MM.1S (cell line): ENCODE results near the gene ANKRD44.

ENCODE experiments used
- CTCF ChIP-seq: fragments of 300-600 bp; sonication (generic); IDR thresholded peaks from 2 replicates; pipeline ENCODE4 v1.5.1; 2016; ENCODE audit warnings: antibody characterized with exemption, low read length, mixed read lengths
- EZH2 ChIP-seq: fragments of 300-600 bp; sonication (generic); optimal IDR thresholded peaks from 2 replicates; pipeline ENCODE3; 2017; ENCODE audit warnings: low read depth, mild to moderate bottlenecking, antibody characterized with exemption, low read length, mixed read lengths

DNA sequence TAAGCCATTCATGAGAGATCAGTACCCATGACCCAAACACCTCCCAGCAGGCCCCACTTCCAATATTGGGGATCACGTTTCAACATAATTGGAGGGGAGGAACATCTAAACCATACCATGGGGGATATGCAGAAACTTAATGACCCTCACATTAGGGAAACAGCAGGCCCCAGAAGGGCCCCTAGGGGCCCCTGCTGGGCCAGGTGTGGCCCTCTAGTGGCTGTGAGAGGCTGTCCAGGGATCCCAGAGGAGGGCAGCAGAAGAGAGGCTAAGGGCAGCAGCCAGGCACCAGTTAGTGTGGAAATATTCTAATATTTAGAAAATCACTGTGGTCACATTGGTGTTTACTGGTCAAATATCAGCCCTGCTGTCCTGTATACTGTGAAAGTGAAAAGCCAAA is 49.3 kb upstream of the ANKRD44 start:
- TF ChIP-seq CTCF, result peak; percentile 45
- no peak for TF ChIP-seq EZH2
